GM21717 (cell line): ENCODE results near the gene KLHL3.

Experiments
- ATAC-seq: cut with Tn5 transposase; IDR thresholded peaks from one replicate; pipeline ENCODE4 v1.9.1; 2021; ENCODE audit warnings: mild to moderate bottlenecking, moderate library complexity; ENCODE audit not compliant: unreplicated experiment

Gene KLHL3

GRCh38 chr5:137592317-137592716 lies 143.6 kb downstream of the KLHL3 start:
- no peak for ATAC-seq

- no peak for ATAC-seq
Observed at GRCh38 chr5:137589185-137589584, 146.7 kb downstream of the KLHL3 start.

GRCh38 chr5:137587919-137588318 lies 148.0 kb downstream of the KLHL3 start:
- no peak for ATAC-seq

GRCh38 chr5:137584262-137584661 lies 151.6 kb downstream of the KLHL3 start:
- no peak for ATAC-seq

- ATAC-seq, result no peak
Observed at GRCh38 chr5:137583129-137583528, 152.8 kb downstream of the KLHL3 start.

- ATAC-seq, result no peak
Observed at GRCh38 chr5:137582218-137582617, 153.7 kb downstream of the KLHL3 start.

- no peak for ATAC-seq
Observed at GRCh38 chr5:137581776-137582175, 154.1 kb downstream of the KLHL3 start.

- ATAC-seq, result no peak
Observed at GRCh38 chr5:137580030-137580429, 155.9 kb downstream of the KLHL3 start.

GRCh38 chr5:137575847-137576246 lies 160.0 kb downstream of the KLHL3 start:
- no peak for ATAC-seq

- ATAC-seq, result no peak
Observed at GRCh38 chr5:137575211-137575610, 160.7 kb downstream of the KLHL3 start.

- ATAC-seq, result no peak
Observed at GRCh38 chr5:137573376-137573775, 162.5 kb downstream of the KLHL3 start.

- no peak for ATAC-seq
Observed at GRCh38 chr5:137572042-137572695, 163.7 kb downstream of the KLHL3 start.

- ATAC-seq, result no peak
Observed at GRCh38 chr5:137570070-137570469, 165.8 kb downstream of the KLHL3 start.
